ENCODE data around the gene SYCE3.

Gene SYCE3

GRCh38 chr22:50517495-50518260 is 45.0 kb downstream of the SYCE3 start:
- DNase-seq, result no peak

- no peak for DNase-seq
These were observed 45.8 kb downstream of the SYCE3 start for GRCh38 chr22:50516891-50517290.

GRCh38 chr22:50516068-50516467 is 46.7 kb downstream of the SYCE3 start:
- no peak for DNase-seq

GRCh38 chr22:50513175-50513574 is 49.5 kb downstream of the SYCE3 start:
- DNase-seq, result no peak

GRCh38 chr22:50508897-50509296 is 53.8 kb downstream of the SYCE3 start:
- DNase-seq, result no peak

- DNase-seq, result peak; percentile 96 to 97
These were observed 54.5 kb downstream of the SYCE3 start, which contains the start of gene NCAPH2 for GRCh38 chr22:50507991-50508884. TSS of gene NCAPH2 (plus strand) at chr22:50508224. CDS start at chr22:50508338, 114 bp downstream.

- peak; percentile 90 to 91 for DNase-seq
These were observed 55.2 kb downstream of the SYCE3 start, which contains the start of gene LMF2 for GRCh38 chr22:50507421-50507990. TSS of gene LMF2 (minus strand) at chr22:50507702. CDS start at chr22:50507675, 27 bp downstream.

GRCh38 chr22:50506611-50507420 is 55.9 kb downstream of the SYCE3 start:
- DNase-seq, result no peak

- DNase-seq, result no peak
These were observed 56.7 kb downstream of the SYCE3 start for GRCh38 chr22:50505776-50506610.

GRCh38 chr22:50505276-50505775 is 57.4 kb downstream of the SYCE3 start:
- DNase-seq, result no peak

- no peak for DNase-seq
These were observed 58.1 kb downstream of the SYCE3 start for GRCh38 chr22:50504369-50505211.

GRCh38 chr22:50503475-50504145 is 59.1 kb downstream of the SYCE3 start:
- no peak for DNase-seq

- no peak for DNase-seq
These were observed 59.9 kb downstream of the SYCE3 start for GRCh38 chr22:50502628-50503474.

- no peak for DNase-seq
These were observed 60.6 kb downstream of the SYCE3 start for GRCh38 chr22:50502096-50502495.

All from activated CD4-positive, alpha-beta T cell treated with anti-CD3 and anti-CD28 coated beads, Interleukin-2, amount 50 U/mL, for 4 hours (primary cell).